Upper lobe of left lung (tissue), 4 donors: ENCODE data around the gene DHX9.

Experiments
- CTCF ChIP-seq, 6 experiments: fragments of 450-650 bp in 4 of 6; fragments of 200-600 bp in 2 of 6; sonication (generic) in 2 of 6; IDR thresholded peaks; one replicate each; pipeline ENCODE4 v1.5.1; 2016 to 2019; ENCODE audit warnings: antibody characterized with exemption in 6 of 6
- EP300 ChIP-seq, 4 donors: sonication (generic); formaldehyde crosslinking; IDR thresholded peaks; one replicate each; pipeline ENCODE4 v1.5.1; 2017; ENCODE audit warnings: antibody characterized with exemption in 4 of 4, control low read depth in 2 of 4
- POLR2A ChIP-seq, 4 donors: fragments of 450-650 bp; IDR thresholded peaks; one replicate each; pipeline ENCODE4 v1.5.1; 2016 to 2017; ENCODE audit warnings: antibody characterized with exemption in 4 of 4, mild to moderate bottlenecking in 2 of 4
- POLR2AphosphoS5 ChIP-seq, 2 donors: sonication (generic); formaldehyde crosslinking; IDR thresholded peaks; one replicate each; pipeline ENCODE4 v1.5.1; 2017; ENCODE audit warnings: antibody characterized with exemption in 2 of 2

GRCh38 chr1:182809414-182809957 is 29.7 kb upstream of the DHX9 start:
- no peak for TF ChIP-seq POLR2AphosphoS5 (IDR thresholded peaks at IDR 0.05)
- TF ChIP-seq CTCF (IDR thresholded peaks at IDR 0.05): no peak
- no peak for TF ChIP-seq POLR2A (IDR thresholded peaks at IDR 0.05)
- no peak for TF ChIP-seq EP300 (IDR thresholded peaks at IDR 0.05)
